Fibroblast of mammary gland (primary cell): ENCODE measurements around the gene XRCC5.

Source experiments
- DNase-seq: peaks from one replicate; pipeline ENCODE4 v3.0.0-alpha.2; 2010; ENCODE audit warnings: low read depth
- H3K4me3 ChIP-seq: 2 replicates; pipeline ENCODE4 v1.5.1; 2011; ENCODE audit warnings: low read depth, mild to moderate bottlenecking, low read length, moderate library complexity; ENCODE audit not compliant: control insufficient read depth
- CTCF ChIP-seq: conservative IDR thresholded peaks from 2 replicates; pipeline ENCODE4 v1.5.1; 2011; ENCODE audit warnings: low read depth, low read length, inconsistent platforms; ENCODE audit not compliant: control insufficient read depth, insufficient read depth

The XRCC5 gene

GRCh38 chr2:216181351-216181750, 72.2 kb downstream of the XRCC5 start:
- no peak for DNase-seq
- H3K4me3 ChIP-seq = no peak overlapping the region
- TF ChIP-seq CTCF = no peak

- no peak for TF ChIP-seq CTCF
- H3K4me3 ChIP-seq = no peak overlapping the region
- DNase-seq = no peak
These were observed 72.9 kb downstream of the XRCC5 start for GRCh38 chr2:216181953-216182461.

- H3K4me3 ChIP-seq = no peak overlapping the region
- no peak for TF ChIP-seq CTCF
- no peak for DNase-seq
These were observed 74.3 kb downstream of the XRCC5 start for GRCh38 chr2:216183462-216183861.

GRCh38 chr2:216188559-216188850, 79.4 kb downstream of the XRCC5 start:
- no peak for TF ChIP-seq CTCF
- no peak overlapping the region for H3K4me3 ChIP-seq
- DNase-seq = no peak

DNA sequence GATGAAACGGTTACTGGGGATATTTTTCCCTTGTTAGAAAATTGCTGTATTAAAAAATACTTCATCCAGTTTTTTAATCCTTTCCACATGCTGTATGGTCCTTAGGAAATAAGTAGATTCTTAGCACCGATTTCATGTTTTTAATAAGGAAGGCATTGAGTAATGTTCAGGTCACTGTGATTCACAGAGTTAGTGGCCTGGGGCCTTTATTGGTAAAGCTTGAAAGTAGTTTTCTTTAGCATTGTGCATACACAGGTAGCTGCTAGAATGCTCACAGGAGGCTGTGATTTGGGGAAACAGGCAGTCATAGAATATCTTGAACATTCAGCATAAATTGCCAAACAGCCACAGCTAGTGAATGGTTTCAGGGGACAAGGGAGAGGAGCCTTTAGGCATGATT, 79.8 kb downstream of the XRCC5 start:
- no peak for TF ChIP-seq CTCF
- peak; percentile 73 for DNase-seq
- no peak overlapping the region for H3K4me3 ChIP-seq

DNA sequence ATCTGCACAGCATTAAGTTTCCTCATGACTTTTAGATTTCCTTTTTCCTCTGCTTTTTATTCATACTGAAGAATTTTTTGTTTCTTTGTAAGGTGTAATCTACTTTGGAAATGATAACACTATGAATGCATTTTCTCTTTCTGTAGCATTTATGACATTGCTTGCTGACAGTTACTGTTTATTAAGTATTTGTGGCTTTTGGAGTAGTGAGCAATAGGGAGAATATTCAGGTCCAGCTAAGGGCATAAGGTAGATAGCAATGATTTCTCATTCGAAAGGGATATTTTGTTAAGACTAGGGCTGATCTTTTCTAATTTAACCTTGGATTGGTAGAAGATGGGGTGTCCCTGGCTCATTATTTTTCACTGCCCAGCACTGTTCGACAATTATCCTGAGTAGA, 80.3 kb downstream of the XRCC5 start:
- H3K4me3 ChIP-seq = no peak overlapping the region
- DNase-seq = peak; percentile 27
- no peak for TF ChIP-seq CTCF

DNA sequence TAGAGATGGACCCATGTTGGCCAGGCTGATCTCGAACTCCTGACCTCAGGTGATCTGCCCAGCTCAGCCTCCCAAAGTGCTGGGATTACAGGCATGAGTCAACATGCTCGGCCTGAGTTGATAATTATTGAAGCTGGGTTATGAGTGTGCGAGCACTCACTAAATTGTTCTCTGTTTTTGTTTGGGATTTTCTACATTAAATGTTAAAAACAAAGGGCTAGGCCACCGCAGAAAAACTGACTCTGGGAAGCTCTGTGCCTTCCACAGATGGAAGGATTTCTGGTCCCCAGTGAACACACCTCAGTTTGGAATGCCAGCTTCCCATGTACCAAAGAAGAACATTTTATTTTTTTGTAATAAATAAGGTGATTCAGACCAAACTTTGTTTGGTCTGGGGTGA, 83.0 kb downstream of the XRCC5 start:
- no peak for TF ChIP-seq CTCF

More for the DNA sequence above, 83.0 kb downstream of the XRCC5 start:
- H3K4me3 ChIP-seq = no peak overlapping the region
- no peak for DNase-seq
